BE2C (cell line): ENCODE data around the gene HOXA7.

Experiments used
- DNase-seq: peaks from one replicate; pipeline ENCODE4 v3.0.0-alpha.2; 2020
- H3K27me3 ChIP-seq: fragments of 250-450 bp; sonication (Bioruptor Pico); 2 replicates; pipeline ENCODE4 v1.5.1; 2020; ENCODE audit warnings: mild to moderate bottlenecking
- H3K36me3 ChIP-seq: fragments of 250-450 bp; sonication (Bioruptor Pico); 2 replicates; pipeline ENCODE4 v1.5.1; 2020; ENCODE audit warnings: mild to moderate bottlenecking
- H3K4me1 ChIP-seq: fragments of 250-450 bp; sonication (Bioruptor Pico); 2 replicates; pipeline ENCODE4 v1.5.1; 2020
- H3K4me3 ChIP-seq: 2 replicates; pipeline ENCODE4 v1.5.1; 2011; ENCODE audit warnings: low read depth, low read length
- H3K9me3 ChIP-seq: fragments of 250-450 bp; sonication (Bioruptor Pico); 2 replicates; pipeline ENCODE4 v1.5.1; 2020
- CTCF ChIP-seq: IDR thresholded peaks from 2 replicates; pipeline ENCODE4 v1.5.1; 2012; ENCODE audit warnings: mild to moderate bottlenecking, low read depth, low read length

HOXA7 gene

DNA sequence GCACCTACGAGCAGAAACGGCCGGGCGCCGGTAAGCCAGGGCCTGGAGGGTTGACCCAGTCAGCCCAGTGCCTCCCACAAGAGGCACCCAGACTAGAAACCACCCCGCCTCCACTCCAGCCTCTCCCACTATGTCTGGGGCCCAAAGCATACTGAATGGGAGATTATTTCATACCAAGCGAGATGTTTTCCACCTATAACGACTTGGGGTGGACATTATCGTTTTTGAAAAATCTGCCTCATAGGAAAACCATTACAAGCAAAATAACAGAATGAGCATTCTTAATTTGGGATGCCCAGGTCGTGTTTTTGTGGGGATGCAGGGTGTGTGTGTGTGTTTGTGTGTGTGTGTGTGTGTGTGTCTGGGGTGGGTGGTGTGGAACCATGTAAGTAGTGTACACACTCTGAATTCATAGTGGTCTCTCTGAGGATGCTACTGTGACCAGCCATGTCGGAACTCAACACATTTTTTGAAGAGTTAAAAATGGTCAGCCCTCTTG, 10.5 kb downstream of the HOXA7 start:
- no peaks in the 10 kb centered on the region for H3K4me1 ChIP-seq
- no peak overlapping the region for H3K4me3 ChIP-seq
- H3K9me3 ChIP-seq = no peaks in the 10 kb centered on the region
- DNase-seq = no peak
- no peak for TF ChIP-seq CTCF
- peaks cover 100% of the 10 kb centered on the region for H3K27me3 ChIP-seq
- no peaks in the 10 kb centered on the region for H3K36me3 ChIP-seq

- DNase-seq = peak; percentile 9
- no peak for TF ChIP-seq CTCF
- Histone ChIP-seq H3K4me1 (no peaks in the 10 kb centered on the region), H3K4me3 (no peak overlapping the region), H3K9me3 (no peaks in the 10 kb centered on the region), H3K27me3 (peaks cover 100% of the 10 kb centered on the region), H3K36me3 (no peaks in the 10 kb centered on the region)
Measured at GRCh38 chr7:27145165-27145913, 11.1 kb downstream of the HOXA7 start.

DNA sequence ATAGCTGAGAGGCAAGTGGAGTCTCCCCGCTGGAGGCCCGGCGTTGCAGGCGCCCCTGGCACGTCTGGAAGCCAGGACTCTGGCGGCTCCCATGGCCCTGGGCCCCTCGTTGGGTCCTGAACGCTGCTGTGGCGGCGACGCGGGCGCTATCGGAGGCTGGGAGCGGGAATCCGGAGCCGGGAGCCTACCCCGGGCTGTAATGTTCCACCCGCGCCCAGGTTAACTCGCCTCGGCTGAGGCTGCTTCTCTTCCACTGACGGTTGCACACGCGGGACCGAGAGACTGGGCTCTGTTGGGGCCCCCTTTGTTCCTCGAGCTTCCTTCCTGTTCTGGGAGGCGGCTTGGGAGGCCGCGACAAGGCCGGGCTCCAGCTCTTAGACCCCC, 11.7 kb downstream of the HOXA7 start:
- no peak for TF ChIP-seq CTCF
- DNase-seq = peak; percentile 10
- H3K36me3 ChIP-seq = no peaks in the 10 kb centered on the region
- peaks cover 100% of the 10 kb centered on the region for H3K27me3 ChIP-seq
- H3K4me1 ChIP-seq = no peaks in the 10 kb centered on the region
- H3K9me3 ChIP-seq = no peaks in the 10 kb centered on the region
- H3K4me3 ChIP-seq = no peak overlapping the region

GRCh38 chr7:27143950-27144780, 12.3 kb downstream of the HOXA7 start:
- Histone ChIP-seq H3K4me3 (no peak overlapping the region), H3K4me1 (no peaks in the 10 kb centered on the region), H3K9me3 (no peaks in the 10 kb centered on the region), H3K27me3 (peaks cover 100% of the 10 kb centered on the region), H3K36me3 (no peaks in the 10 kb centered on the region)
- DNase-seq = no peak
- TF ChIP-seq CTCF = no peak

GRCh38 chr7:27143023-27143949, 13.2 kb downstream of the HOXA7 start, which contains the start of gene HOXA5:
TSS of gene HOXA5 (minus strand) at chr7:27143681. CDS start at chr7:27143607, 74 bp downstream.
- Histone ChIP-seq H3K36me3 (no peaks in the 10 kb centered on the region), H3K4me3 (no peak within 1 kb of the TSS), H3K27me3 (peaks cover 100% of the 10 kb centered on the region), H3K9me3 (no peaks in the 10 kb centered on the region), H3K4me1 (no peaks in the 10 kb centered on the region)
- TF ChIP-seq CTCF = peak; percentile 49
- DNase-seq = peak; percentile 36
